Fibroblast of skin of abdomen (primary cell): ENCODE data around the gene ZBTB24. TPM values are rescaled to one million over a fixed set of nuclear protein-coding genes. Genes with fewer than 3 reads are reported as not detected.
A peak's percentile ranks its signal among the peaks of the same experiment; 100 is the strongest.
"Not testable (repeated sequence)": the region's sequence is repeated elsewhere in the genome, so short reads cannot be mapped to it uniquely, and the experiment has no call there.

Experiments
- DNase-seq: peaks from one replicate; pipeline ENCODE4 v3.0.0-alpha.2; 2013
- polyA plus RNA-seq, 2 experiments: library from polyadenylated mRNA; unstranded; fragments of 120-200 nt; gene quantifications; one replicate each; pipeline ENCODE4 v1.2.1, GENCODE V29; 2013; ENCODE audit not compliant: insufficient read length in 2 of 2

Gene ZBTB24
- polyA plus RNA-seq (2013, experiment 1 of 2; ENCODE audit: insufficient read length): 6.3 TPM
- 5.6 TPM for polyA plus RNA-seq (2013, experiment 2 of 2; ENCODE audit: insufficient read length)

GRCh38 chr6:109482905-109483734, at the start of gene ZBTB24:
ZBTB24 (minus strand) TSS chr6:109483219; CDS start chr6:109482026, 1,193 bp downstream.
- peak; percentile 91 for DNase-seq

GRCh38 chr6:109531446-109531845, 48.4 kb upstream of the ZBTB24 start:
- DNase-seq: no peak

GRCh38 chr6:109527989-109528388, 45.0 kb upstream of the ZBTB24 start:
- DNase-seq: no peak

GRCh38 chr6:109526905-109527628, 44.0 kb upstream of the ZBTB24 start:
- peak; percentile 67 for DNase-seq

GRCh38 chr6:109524129-109524528, 41.1 kb upstream of the ZBTB24 start:
- DNase-seq: no peak

- DNase-seq: peak; percentile 34
Observed at GRCh38 chr6:109523478-109523877, 40.5 kb upstream of the ZBTB24 start.

GRCh38 chr6:109521080-109521479, 38.1 kb upstream of the ZBTB24 start:
- no peak for DNase-seq

- not testable (repeated sequence) for DNase-seq
Observed at GRCh38 chr6:109519647-109520046, 36.6 kb upstream of the ZBTB24 start.

- no peak for DNase-seq
Observed at GRCh38 chr6:109516929-109517328, 33.9 kb upstream of the ZBTB24 start.

- no peak for DNase-seq
Observed at GRCh38 chr6:109515781-109516409, 32.9 kb upstream of the ZBTB24 start.

- no peak for DNase-seq
Observed at GRCh38 chr6:109514946-109515345, 31.9 kb upstream of the ZBTB24 start.

- peak; percentile 17 for DNase-seq
Observed at GRCh38 chr6:109513571-109514071, 30.6 kb upstream of the ZBTB24 start.

- DNase-seq: no peak
Observed at GRCh38 chr6:109512271-109512817, 29.3 kb upstream of the ZBTB24 start.

- DNase-seq: no peak
Observed at GRCh38 chr6:109511832-109512231, 28.8 kb upstream of the ZBTB24 start.

- no peak for DNase-seq
Observed at GRCh38 chr6:109510358-109510757, 27.3 kb upstream of the ZBTB24 start.

GRCh38 chr6:109508166-109508860, 25.3 kb upstream of the ZBTB24 start:
- DNase-seq: no peak

GRCh38 chr6:109507490-109508072, 24.6 kb upstream of the ZBTB24 start:
- DNase-seq: no peak

- DNase-seq: no peak
Observed at GRCh38 chr6:109506841-109507240, 23.8 kb upstream of the ZBTB24 start.

- DNase-seq: no peak
Observed at GRCh38 chr6:109506314-109506713, 23.3 kb upstream of the ZBTB24 start.

GRCh38 chr6:109503327-109504224, 20.6 kb upstream of the ZBTB24 start:
- DNase-seq: no peak
